GM12875 (cell line): ENCODE results near the gene CARD10.

Source experiments
- H3K4me3 ChIP-seq: one replicate; pipeline ENCODE4 v1.5.1; 2011; ENCODE audit warnings: low read depth, low read length, control low read depth
- TF ChIP-seq, protein P1 (sequence below): IDR thresholded peaks from 2 replicates; pipeline ENCODE4 v1.5.1; 2011; ENCODE audit warnings: low read depth, mild to moderate bottlenecking, control low read depth, inconsistent platforms, low read length, moderate library complexity, borderline replicate concordance; ENCODE audit not compliant: insufficient read depth

The CARD10 gene

DNA sequence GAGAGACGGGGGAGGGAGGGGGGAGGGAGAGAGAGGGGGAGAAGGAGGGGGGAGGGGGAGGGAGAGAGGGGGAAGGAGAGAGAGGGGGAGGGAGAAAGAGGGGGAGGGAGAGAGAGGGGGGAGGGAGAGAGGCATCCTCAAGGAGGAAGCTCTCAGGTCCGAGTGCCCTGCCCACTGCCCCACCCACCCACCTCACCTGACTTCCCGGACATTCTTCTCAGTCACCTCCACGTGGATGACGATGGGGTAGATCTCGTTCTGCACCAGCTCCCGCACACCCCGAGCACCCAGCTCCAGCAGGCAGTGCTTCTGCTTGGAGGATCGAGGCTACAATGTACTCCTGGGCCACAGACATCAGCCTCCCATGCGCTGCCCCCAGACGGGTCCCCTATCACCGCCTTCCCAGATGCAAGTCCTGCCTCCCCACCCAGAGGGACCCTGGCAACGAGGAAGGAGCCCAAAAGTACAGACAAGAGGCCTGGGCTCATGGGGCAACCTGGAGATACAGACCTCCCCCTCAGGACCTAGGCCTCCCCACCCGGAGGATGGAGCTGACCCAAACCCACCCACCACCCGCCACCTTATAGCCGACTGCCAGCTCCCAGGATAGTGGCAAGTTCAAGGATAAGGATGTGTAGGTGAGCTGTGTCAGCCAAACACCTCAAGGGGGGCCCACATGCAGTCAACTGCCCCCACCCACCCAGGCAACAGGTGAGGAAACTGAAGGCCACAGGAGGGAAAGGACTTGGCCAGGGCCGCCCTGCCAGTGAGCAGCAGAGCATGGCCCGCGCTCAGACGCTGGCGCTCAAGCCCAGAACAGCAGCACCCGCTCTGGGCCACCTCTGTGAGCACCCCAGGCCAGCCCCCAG, 27.4 kb downstream of the CARD10 start:
- no peak overlapping the region for H3K4me3 ChIP-seq
- TF ChIP-seq, protein P1, sequence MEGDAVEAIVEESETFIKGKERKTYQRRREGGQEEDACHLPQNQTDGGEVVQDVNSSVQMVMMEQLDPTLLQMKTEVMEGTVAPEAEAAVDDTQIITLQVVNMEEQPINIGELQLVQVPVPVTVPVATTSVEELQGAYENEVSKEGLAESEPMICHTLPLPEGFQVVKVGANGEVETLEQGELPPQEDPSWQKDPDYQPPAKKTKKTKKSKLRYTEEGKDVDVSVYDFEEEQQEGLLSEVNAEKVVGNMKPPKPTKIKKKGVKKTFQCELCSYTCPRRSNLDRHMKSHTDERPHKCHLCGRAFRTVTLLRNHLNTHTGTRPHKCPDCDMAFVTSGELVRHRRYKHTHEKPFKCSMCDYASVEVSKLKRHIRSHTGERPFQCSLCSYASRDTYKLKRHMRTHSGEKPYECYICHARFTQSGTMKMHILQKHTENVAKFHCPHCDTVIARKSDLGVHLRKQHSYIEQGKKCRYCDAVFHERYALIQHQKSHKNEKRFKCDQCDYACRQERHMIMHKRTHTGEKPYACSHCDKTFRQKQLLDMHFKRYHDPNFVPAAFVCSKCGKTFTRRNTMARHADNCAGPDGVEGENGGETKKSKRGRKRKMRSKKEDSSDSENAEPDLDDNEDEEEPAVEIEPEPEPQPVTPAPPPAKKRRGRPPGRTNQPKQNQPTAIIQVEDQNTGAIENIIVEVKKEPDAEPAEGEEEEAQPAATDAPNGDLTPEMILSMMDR = no peak

DNA sequence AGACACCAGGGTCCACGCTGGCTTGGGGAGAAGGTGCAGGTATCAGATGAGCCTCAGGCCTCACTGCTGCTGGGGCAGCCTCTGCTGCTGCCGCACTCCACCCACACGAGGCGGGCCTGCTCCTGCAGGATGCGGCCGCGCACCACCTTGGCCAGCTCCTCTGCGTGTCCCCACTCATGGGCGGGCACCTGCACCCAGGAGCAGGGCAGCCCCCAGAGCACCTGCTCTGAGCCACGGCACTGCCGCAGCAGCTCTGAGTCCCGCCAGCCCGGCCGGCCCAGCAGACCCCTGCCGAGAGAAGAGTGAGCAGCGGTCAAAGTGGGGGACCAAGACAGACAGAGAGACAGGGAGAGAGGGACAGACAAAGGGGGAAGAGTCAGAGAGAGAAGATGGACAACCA, 28.1 kb downstream of the CARD10 start:
- TF ChIP-seq, protein P1 = no peak
- no peak overlapping the region for H3K4me3 ChIP-seq

DNA sequence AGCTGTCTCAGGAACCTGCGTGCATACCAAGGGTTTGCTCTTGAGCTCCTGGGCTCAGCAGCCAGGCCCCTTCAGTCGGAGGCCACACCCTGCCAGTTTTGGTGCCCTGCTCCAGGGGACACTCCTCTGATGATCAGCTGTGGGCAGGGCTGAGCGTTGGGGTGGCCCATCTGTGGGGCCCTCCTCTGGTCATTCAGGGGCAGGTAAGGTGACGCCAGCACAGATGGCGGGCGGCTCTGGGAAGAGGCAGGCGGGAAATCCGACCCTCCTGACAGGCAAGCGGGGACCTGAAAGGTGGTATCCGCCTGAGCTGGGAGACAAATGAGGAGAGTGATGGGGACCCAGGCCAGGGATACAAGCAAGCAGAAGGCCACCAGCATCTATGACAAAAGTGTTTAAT, 29.2 kb downstream of the CARD10 start:
- TF ChIP-seq, protein P1 = no peak
- no peak overlapping the region for H3K4me3 ChIP-seq

DNA sequence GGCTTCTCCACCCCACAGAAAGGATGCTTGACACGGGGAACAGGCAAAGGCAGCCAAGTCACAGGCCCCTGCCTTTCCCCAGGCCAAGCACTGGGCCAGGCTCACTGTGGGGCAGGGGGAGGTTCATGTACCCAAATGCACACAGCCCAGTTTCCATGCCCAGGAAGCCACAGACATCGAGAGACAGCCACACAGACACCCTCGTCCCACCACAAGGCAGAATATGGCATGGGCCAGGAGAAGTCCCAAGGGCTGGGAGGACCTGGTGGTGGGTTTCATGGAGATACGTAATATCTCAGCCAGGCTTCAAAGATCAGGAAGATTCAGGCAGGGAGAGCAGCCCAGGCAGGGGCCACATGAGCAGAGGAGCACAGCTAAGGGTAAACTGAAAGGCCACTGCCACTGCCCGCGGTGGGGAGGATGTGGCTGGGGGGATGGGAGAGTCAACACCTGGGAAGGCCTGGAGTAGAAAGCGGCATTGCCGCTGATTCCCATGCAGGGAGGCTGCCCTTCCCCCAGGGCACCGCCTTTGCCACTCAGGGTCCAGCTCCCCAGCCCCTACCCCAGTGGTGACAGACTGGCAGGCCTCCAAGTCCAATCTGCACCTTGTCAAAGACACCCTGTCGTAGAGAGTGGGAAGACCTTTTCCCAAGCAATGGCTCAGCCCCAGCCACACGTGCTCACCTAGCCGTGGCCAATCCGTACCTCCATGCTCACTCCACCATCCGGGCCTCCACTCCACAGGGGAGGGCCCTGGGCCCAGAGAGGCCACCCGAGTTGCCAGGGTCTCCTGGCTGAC, 30.7 kb downstream of the CARD10 start:
- TF ChIP-seq, protein P1 = no peak
- H3K4me3 ChIP-seq = no peak overlapping the region

DNA sequence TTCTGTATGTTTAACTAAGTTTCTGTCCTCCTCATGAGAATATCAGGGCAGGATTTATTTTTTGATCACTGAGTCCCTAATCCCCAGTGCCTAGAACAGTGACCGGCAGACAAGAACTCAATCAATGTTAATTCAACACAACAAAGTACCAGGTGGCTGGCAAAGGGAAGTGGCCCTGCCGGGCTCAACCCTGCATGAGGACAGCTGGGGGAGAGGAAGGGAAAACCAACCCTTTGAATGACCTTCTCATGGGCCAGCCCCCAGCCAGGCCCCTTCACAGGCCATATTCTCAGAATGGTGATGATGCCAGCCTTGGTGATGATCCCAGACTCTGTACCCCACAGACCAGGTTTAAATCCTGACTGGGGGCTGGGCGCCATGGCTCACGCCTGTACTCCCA, 31.6 kb downstream of the CARD10 start:
- H3K4me3 ChIP-seq = no peak overlapping the region
- TF ChIP-seq, protein P1 = no peak

DNA sequence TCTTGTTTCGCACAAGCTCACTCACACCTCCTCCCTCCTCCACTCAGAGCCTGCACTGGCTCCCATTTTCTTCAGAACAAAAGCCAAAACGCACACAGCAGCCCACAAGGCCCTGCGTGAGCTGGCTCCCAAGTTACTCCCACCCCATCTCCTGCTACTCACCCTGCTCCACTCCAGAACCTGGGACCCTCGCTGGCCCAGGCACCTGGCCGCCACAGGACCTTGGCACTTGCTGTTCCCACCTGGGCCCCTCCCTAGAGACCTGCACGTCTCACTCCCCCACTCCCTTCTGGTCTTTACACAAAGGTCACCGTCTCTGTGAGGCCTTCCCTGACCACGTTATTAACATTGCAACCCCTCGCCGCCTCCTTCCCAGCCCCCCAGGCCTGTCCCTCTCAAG, 32.1 kb downstream of the CARD10 start:
- no peak overlapping the region for H3K4me3 ChIP-seq
- TF ChIP-seq, protein P1 = no peak
